IMR-90 (cell line): ENCODE measurements around the gene PEAK1. TPM values are rescaled to one million over a fixed set of nuclear protein-coding genes. Genes with fewer than 3 reads are reported as not detected.

Experiments
- ATAC-seq: fragments of 200-7000 bp; cut with Tn5 transposase; 2 replicates; pipeline ENCODE4 v1.9.1; 2020; ENCODE audit warnings: low read depth, mild to moderate bottlenecking, moderate library complexity
- BruUV-seq: library from RNA; stranded (reverse); fragments of 400-500 nt; replicated peaks from 2 replicates; lab custom pipeline; 2021; lab: Mats Ljungman, UMichigan
- CTCF ChIA-PET: fragments of 300-600 bp; formaldehyde crosslinking; extraction: SDS; loops from one replicate; lab custom pipeline; 2021; ENCODE audit warnings: antibody characterized with exemption; lab: Yijun Ruan, JAX
- POLR2A ChIA-PET: fragments of 300-600 bp; sonication (Branson Sonifier 250); formaldehyde crosslinking; loops from one replicate; lab custom pipeline; 2022; ENCODE audit warnings: antibody characterized with exemption; ENCODE audit not compliant: unreplicated experiment; lab: Charles Lee
- DNase-seq: peaks from one replicate; pipeline ENCODE4 v3.0.0; 2013
- H2AFZ ChIP-seq: replicated peaks from 2 replicates; pipeline ENCODE3; 2013; ENCODE audit warnings: low read length, mild to moderate bottlenecking; ENCODE audit not compliant: poor library complexity
- H2AK5ac ChIP-seq: 2 replicates; pipeline ENCODE4 v1.6.1; 2013; ENCODE audit warnings: low read depth, low read length, inconsistent platforms
- H2AK9ac ChIP-seq: replicated peaks from 2 replicates; pipeline ENCODE3; 2013; ENCODE audit warnings: mild to moderate bottlenecking, low read depth, low read length, moderate library complexity; ENCODE audit not compliant: poor library complexity
- H2BK120ac ChIP-seq: 2 replicates; pipeline ENCODE4 v1.6.1; 2013; ENCODE audit warnings: low read depth, low read length, inconsistent platforms
- H2BK15ac ChIP-seq: 3 replicates; pipeline ENCODE4 v1.6.1; 2013; ENCODE audit warnings: low read depth, low read length, inconsistent platforms
- H2BK20ac ChIP-seq: 2 replicates; pipeline ENCODE4 v1.6.1; 2013; ENCODE audit warnings: low read depth, mild to moderate bottlenecking, inconsistent platforms, low read length, moderate library complexity
- H2BK5ac ChIP-seq: 2 replicates; pipeline ENCODE4 v1.6.1; 2013; ENCODE audit warnings: mild to moderate bottlenecking, low read depth, low read length, inconsistent platforms; ENCODE audit not compliant: poor library complexity, severe bottlenecking
- H3K14ac ChIP-seq: replicated peaks from 2 replicates; pipeline ENCODE4 v1.6.1; 2013; ENCODE audit warnings: low read depth, low read length, inconsistent platforms
- H3K18ac ChIP-seq: 2 replicates; pipeline ENCODE4 v1.6.1; 2013; ENCODE audit warnings: low read depth, low read length, control low read depth
- H3K23ac ChIP-seq: 2 replicates; pipeline ENCODE4 v1.6.1; 2013; ENCODE audit warnings: low read depth, low read length, inconsistent platforms
- H3K27ac ChIP-seq: 2 replicates; pipeline ENCODE4 v1.5.1; 2013; ENCODE audit warnings: mild to moderate bottlenecking, control low read depth, low read length; ENCODE audit not compliant: insufficient read depth
- H3K27me3 ChIP-seq: 2 replicates; pipeline ENCODE4 v1.6.1; 2013; ENCODE audit warnings: low read length; ENCODE audit not compliant: control insufficient read depth, insufficient read depth
- H3K36me3 ChIP-seq: 2 replicates; pipeline ENCODE4 v1.6.1; 2013; ENCODE audit warnings: low read length, mixed read lengths; ENCODE audit not compliant: control insufficient read depth, insufficient read depth
- H3K4ac ChIP-seq: 2 replicates; pipeline ENCODE4 v1.6.1; 2013; ENCODE audit warnings: low read depth, low read length, inconsistent platforms
- H3K4me1 ChIP-seq: 2 replicates; pipeline ENCODE4 v1.6.1; 2013; ENCODE audit warnings: low read length, mixed read lengths; ENCODE audit not compliant: control insufficient read depth, insufficient read depth
- H3K4me2 ChIP-seq: 2 replicates; pipeline ENCODE4 v1.6.1; 2013; ENCODE audit warnings: low read depth, mild to moderate bottlenecking, control low read depth, low read length, moderate library complexity
- H3K4me3 ChIP-seq: 2 replicates; pipeline ENCODE4 v1.5.1; 2013; ENCODE audit warnings: low read depth, mild to moderate bottlenecking, control low read depth, low read length, moderate library complexity; ENCODE audit not compliant: insufficient read depth
- H3K56ac ChIP-seq: 2 replicates; pipeline ENCODE4 v1.6.1; 2013; ENCODE audit warnings: low read length, inconsistent platforms; ENCODE audit not compliant: insufficient read depth; ENCODE audit errors: extremely low read depth
- H3K79me1 ChIP-seq, 2 experiments: 2 replicates each; pipeline ENCODE4 v1.6.1; 2013; ENCODE audit warnings: low read length in 2 of 2, inconsistent platforms in 1 of 2, low read depth in 1 of 2
- H3K9ac ChIP-seq: 2 replicates; pipeline ENCODE4 v1.6.1; 2013; ENCODE audit warnings: low read depth, low read length, control low read depth
- H3K9me1 ChIP-seq: 2 replicates; pipeline ENCODE4 v1.6.1; 2013; ENCODE audit warnings: low read length, inconsistent platforms; ENCODE audit not compliant: insufficient read depth
- H3K9me3 ChIP-seq: 2 replicates; pipeline ENCODE4 v1.6.1; 2013; ENCODE audit warnings: low read length; ENCODE audit not compliant: control insufficient read depth, insufficient read depth
- H4K20me1 ChIP-seq: 2 replicates; pipeline ENCODE4 v1.6.1; 2013; ENCODE audit warnings: low read length, inconsistent platforms; ENCODE audit not compliant: insufficient read depth
- H4K5ac ChIP-seq: 2 replicates; pipeline ENCODE4 v1.6.1; 2013; ENCODE audit warnings: mild to moderate bottlenecking, low read depth, low read length, control low read depth
- H4K8ac ChIP-seq, 2 experiments: 2 replicates each; pipeline ENCODE4 v1.6.1; 2013; ENCODE audit warnings: low read depth in 2 of 2, low read length in 2 of 2, control low read depth in 1 of 2, inconsistent platforms in 1 of 2
- H4K91ac ChIP-seq: 2 replicates; pipeline ENCODE4 v1.6.1; 2013; ENCODE audit warnings: low read depth, low read length, inconsistent platforms; ENCODE audit not compliant: insufficient read depth
- BHLHE40 ChIP-seq: fragments of 150-350 bp; IDR thresholded peaks from 2 replicates; pipeline ENCODE4 v1.6.1; 2016; ENCODE audit warnings: mild to moderate bottlenecking, low read depth, low read length
- FOS ChIP-seq: fragments of 150-350 bp; IDR thresholded peaks from 2 replicates; pipeline ENCODE4 v1.6.1; 2016; ENCODE audit warnings: low read depth, low read length
- MAFK ChIP-seq: IDR thresholded peaks from 2 replicates; pipeline ENCODE4 v1.6.1; 2012; ENCODE audit warnings: low read depth, low read length, improper control_type of control experiment
- MAZ ChIP-seq: IDR thresholded peaks from 2 replicates; pipeline ENCODE4 v1.6.1; 2012; ENCODE audit warnings: low read depth, mild to moderate bottlenecking, low read length, improper control_type of control experiment, moderate library complexity, borderline replicate concordance
- NFE2L2 ChIP-seq: fragments of 150-350 bp; IDR thresholded peaks from 2 replicates; pipeline ENCODE4 v1.6.1; 2016; ENCODE audit warnings: low read depth, mild to moderate bottlenecking, low read length
- RCOR1 ChIP-seq: IDR thresholded peaks from 2 replicates; pipeline ENCODE4 v1.6.1; 2012; ENCODE audit warnings: mild to moderate bottlenecking, low read length, improper control_type of control experiment; ENCODE audit not compliant: insufficient replicate concordance
- WGBS, 2 experiments: methylation state at CpG; one replicate each; pipeline versions ENCODE4 v1.1.5 to v1.1.7; 2013; ENCODE audit warnings: missing lambda C conversion rate in 2 of 2; ENCODE audit not compliant: insufficient read length in 1 of 2; ENCODE audit errors: extremely low coverage in 2 of 2; 5-methylcytosine and 5-hydroxymethylcytosine counted together
- dilution Hi-C: fragments of 300-500 bp; cut with HindIII; formaldehyde crosslinking; loops from one replicate; pipeline ENCODE4 v1.14.3; 2018; ENCODE audit warnings: low sequenced_read_pairs; ENCODE audit not compliant: unreplicated experiment
- in situ Hi-C: fragments of 300-500 bp; cut with MboI; formaldehyde crosslinking; loops from 3 replicates; pipeline ENCODE4 v1.14.3; 2019; ENCODE audit warnings: low sequenced_read_pairs, inconsistent platforms, mixed read lengths
- intact Hi-C: fragments of 100-400 bp; cut with micrococcal nuclease; formaldehyde crosslinking; loops from 2 replicates; pipeline ENCODE4 v1.10.0; 2022
- polyA plus RNA-seq, 3 experiments: library from polyadenylated mRNA; depleted of rRNA; stranded (reverse); fragments of >200 nt; gene quantifications; 2 replicates each; pipeline ENCODE4 v1.2.3, GENCODE V29; 2012; ENCODE audit warnings: low replicate concordance in 1 of 3
- total RNA-seq: library from RNA; depleted of rRNA; stranded (reverse); fragments of >200 nt; gene quantifications from 2 replicates; pipeline ENCODE4 v1.2.3, GENCODE V29; 2012; rRNA removed
- TF ChIP-seq, protein P1 (sequence below): fragments of 150-350 bp; IDR thresholded peaks from 2 replicates; pipeline ENCODE4 v1.6.1; 2017; ENCODE audit warnings: mild to moderate bottlenecking, antibody characterized with exemption, low read length, low read depth

PEAK1 gene
- total and polyA plus RNA-seq, 2 of the 4 experiments (the other 2 are of a cell fraction), result 21.5 to 43.9 TPM

DNA sequence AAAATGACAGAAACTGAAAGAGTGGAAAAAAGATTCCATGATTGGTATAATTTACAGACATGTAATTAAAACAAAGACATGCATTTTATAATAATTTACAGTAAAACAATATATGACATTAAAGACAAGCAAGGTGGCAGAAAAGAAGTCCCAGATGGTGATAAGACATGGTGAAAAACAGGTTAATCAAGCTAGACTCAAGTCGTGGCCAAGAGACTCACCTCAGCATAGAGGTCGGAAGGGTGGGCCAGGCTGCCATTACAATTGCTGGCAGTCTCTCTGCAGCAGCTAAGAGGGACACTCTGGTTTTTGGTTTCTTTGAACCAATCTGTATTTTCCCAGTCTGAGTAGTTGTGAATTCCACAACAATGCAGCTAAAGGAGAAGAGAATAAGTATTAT is 367.3 kb downstream of the PEAK1 start:
- TF ChIP-seq NFE2L2, result no peak
- no peak for TF ChIP-seq MAFK
- no peak for TF ChIP-seq RCOR1
- TF ChIP-seq, protein P1, sequence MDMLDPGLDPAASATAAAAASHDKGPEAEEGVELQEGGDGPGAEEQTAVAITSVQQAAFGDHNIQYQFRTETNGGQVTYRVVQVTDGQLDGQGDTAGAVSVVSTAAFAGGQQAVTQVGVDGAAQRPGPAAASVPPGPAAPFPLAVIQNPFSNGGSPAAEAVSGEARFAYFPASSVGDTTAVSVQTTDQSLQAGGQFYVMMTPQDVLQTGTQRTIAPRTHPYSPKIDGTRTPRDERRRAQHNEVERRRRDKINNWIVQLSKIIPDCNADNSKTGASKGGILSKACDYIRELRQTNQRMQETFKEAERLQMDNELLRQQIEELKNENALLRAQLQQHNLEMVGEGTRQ, result no peak
- TF ChIP-seq MAZ, result no peak
- no peak for TF ChIP-seq FOS
- no peak for TF ChIP-seq BHLHE40
- Histone ChIP-seq H2BK120ac (no peak overlapping the region), H2BK5ac (no peak overlapping the region), H3K4me2 (no peak overlapping the region), H3K27ac (no peak overlapping the region), H2BK20ac (no peak overlapping the region), H3K4me1 (peaks cover 4% of the 10 kb centered on the region), H2AFZ (no peak overlapping the region), H3K56ac (no peak overlapping the region), H3K14ac (no peak overlapping the region), H4K8ac (no peak overlapping the region), H3K4me3 (no peak overlapping the region), H2AK9ac (no peak overlapping the region), H3K23ac (no peak overlapping the region), H3K4ac (no peak overlapping the region), H2AK5ac (no peak overlapping the region), H3K18ac (no peak overlapping the region), H3K79me1 (peaks cover 28 to 59% of the 10 kb centered on the region in 2 experiments), H3K36me3 (peaks cover 15% of the 10 kb centered on the region), H2BK15ac (no peak overlapping the region), H4K91ac (no peak overlapping the region), H4K5ac (no peak overlapping the region), H3K9me1 (peaks cover 13% of the 10 kb centered on the region), H3K27me3 (no peaks in the 10 kb centered on the region), H3K9me3 (no peaks in the 10 kb centered on the region), H4K20me1 (peaks cover 12% of the 10 kb centered on the region), H3K9ac (no peak overlapping the region)
- ChIA-PET CTCF (no interaction called here), POLR2A (no interaction called here)
- no TSS peak for BruUV-seq
- in situ Hi-C loops (no loop called here), intact Hi-C loops (no loop called here), dilution Hi-C loops (no loop called here)
- ATAC-seq (no peak), DNase-seq (no peak)
- 67% methylated on average over 1 of the region's 2 CpGs; no CpG with 5 or more reads in 1 of the 2 experiments for WGBS, 2 experiments

Other genes with a start within 250 kb of the PEAK1 start
- gene HMG20A, start 784 bp upstream of the PEAK1 start, total RNA-seq, result 25.3 and 28.6 TPM in 2 replicates
- gene HMG20A, start 784 bp upstream of the PEAK1 start, polyA plus RNA-seq (2012; rRNA removed), result 22.0 and 22.3 TPM in 2 replicates
- not detected in 2 replicates for gene LINGO1, start 212.8 kb upstream of the PEAK1 start, total RNA-seq
- gene LINGO1, start 212.8 kb upstream of the PEAK1 start, polyA plus RNA-seq (2012; rRNA removed), result 0.05 and 0.13 TPM in 2 replicates